ENCODE results near the gene AFG1L. TPM values are rescaled to one million over a fixed set of nuclear protein-coding genes. Genes with fewer than 3 reads are reported as not detected.

Gene AFG1L
- total RNA-seq, 2 experiments from 2014 or later, result 5.6 to 6.3 TPM

DNA sequence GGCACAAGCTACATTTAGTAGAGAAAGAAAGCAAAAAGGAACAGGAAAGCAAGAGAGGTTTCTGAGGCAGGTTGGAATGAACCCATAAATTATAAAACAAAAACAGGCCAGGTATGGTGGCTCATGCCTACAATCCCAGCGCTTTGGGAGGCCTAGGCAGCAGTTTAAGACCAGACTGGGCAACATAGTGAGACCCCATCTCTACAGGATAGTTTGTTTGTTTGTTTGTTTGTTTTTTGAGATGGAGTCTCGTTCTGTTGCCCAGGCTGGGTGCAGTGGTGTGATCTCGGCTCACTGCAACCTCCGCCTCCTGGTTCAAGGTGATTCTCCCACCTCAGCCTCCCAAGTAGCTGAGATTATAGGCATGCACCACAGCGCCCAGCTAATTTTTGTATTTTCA lies 49.0 kb downstream of the AFG1L start:
- ChIA-PET CTCF (no interaction called here), POLR2A (interaction anchor here (1.2 kb wide), 1 partner anchor 38 kb away, joined by 3 read pairs; no protein-coding TSS in a partner anchor)
- H3K4me1 Mint-ChIP-seq (ENCODE audit: low read depth), result peaks cover 12% of the 10 kb centered on the region
- H3K36me3 Mint-ChIP-seq (ENCODE audit: low read depth), result peaks cover 1% of the 10 kb centered on the region
- H3K27me3 Mint-ChIP-seq, result no peaks in the 10 kb centered on the region
- no peaks in the 10 kb centered on the region for H3K9me3 Mint-ChIP-seq
- H3K4me3 Mint-ChIP-seq, result no peak overlapping the region
- TF ChIP-seq, protein P1, sequence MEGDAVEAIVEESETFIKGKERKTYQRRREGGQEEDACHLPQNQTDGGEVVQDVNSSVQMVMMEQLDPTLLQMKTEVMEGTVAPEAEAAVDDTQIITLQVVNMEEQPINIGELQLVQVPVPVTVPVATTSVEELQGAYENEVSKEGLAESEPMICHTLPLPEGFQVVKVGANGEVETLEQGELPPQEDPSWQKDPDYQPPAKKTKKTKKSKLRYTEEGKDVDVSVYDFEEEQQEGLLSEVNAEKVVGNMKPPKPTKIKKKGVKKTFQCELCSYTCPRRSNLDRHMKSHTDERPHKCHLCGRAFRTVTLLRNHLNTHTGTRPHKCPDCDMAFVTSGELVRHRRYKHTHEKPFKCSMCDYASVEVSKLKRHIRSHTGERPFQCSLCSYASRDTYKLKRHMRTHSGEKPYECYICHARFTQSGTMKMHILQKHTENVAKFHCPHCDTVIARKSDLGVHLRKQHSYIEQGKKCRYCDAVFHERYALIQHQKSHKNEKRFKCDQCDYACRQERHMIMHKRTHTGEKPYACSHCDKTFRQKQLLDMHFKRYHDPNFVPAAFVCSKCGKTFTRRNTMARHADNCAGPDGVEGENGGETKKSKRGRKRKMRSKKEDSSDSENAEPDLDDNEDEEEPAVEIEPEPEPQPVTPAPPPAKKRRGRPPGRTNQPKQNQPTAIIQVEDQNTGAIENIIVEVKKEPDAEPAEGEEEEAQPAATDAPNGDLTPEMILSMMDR (IDR thresholded peaks at IDR 0.05), result no peak
- ATAC-seq (no peak), DNase-seq (no peak)
- no peak overlapping the region for H3K27ac Mint-ChIP-seq
- intact Hi-C loops (cut with micrococcal nuclease), result no loop called here

DNA sequence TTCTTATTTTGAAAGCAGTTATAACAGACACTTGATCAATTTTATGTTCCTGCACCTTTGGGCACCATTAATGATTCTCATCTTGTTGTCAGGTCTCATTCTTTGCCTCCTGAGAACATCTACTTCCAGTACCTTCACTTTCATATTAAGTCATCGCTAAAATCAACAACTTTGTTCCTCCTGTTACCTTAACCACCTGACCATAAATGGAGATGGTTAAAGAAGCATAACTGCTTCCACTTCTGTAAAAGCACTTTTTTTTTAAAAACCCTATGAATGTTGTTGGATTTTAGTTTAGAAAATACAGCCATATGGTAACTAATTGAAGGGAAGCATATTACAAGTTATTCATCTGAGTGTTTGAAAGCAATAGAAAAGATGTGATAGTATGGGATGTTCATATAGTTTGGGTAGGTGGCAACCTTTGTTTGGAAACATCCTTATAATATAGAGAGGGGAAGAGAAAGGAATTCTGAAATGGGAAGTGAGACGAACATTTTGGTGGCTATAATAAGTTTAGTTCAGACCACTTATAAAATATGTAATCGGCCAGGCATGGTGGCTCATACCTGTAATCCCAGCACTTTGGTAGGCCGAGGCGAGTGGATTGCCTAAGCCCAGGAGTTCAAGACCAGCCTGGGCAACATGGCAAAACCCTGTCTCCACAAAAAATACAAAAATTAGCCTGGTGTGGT lies 53.9 kb downstream of the AFG1L start:
- no peak for DNase-seq
- Mint-ChIP-seq H3K27me3 (no peaks in the 10 kb centered on the region), H3K9me3 (no peaks in the 10 kb centered on the region), H3K36me3 (ENCODE audit: low read depth) (peaks cover 1% of the 10 kb centered on the region), H3K4me3 (no peak overlapping the region), H3K27ac (peak overlapping the region; percentile 63), H3K4me1 (ENCODE audit: low read depth) (peaks cover 13% of the 10 kb centered on the region)
- intact Hi-C loops (cut with micrococcal nuclease), result no loop called here
- POLR2A ChIA-PET, result no interaction called here
- TF ChIP-seq, protein P1 (IDR thresholded peaks at IDR 0.05), result no peak
- CTCF ChIA-PET, result interaction anchor here (1.6 kb wide), 1 partner anchor 143 kb away, joined by 3 read pairs; no protein-coding TSS in a partner anchor
- peak; percentile 95 for ATAC-seq

- H3K27ac Mint-ChIP-seq, result no peak overlapping the region
- no peaks in the 10 kb centered on the region for H3K27me3 Mint-ChIP-seq
- intact Hi-C loops (cut with micrococcal nuclease), result no loop called here
- no peak for ATAC-seq
- peaks cover 13% of the 10 kb centered on the region for H3K4me1 Mint-ChIP-seq (ENCODE audit: low read depth)
- no peak for DNase-seq
- no peaks in the 10 kb centered on the region for H3K9me3 Mint-ChIP-seq
- POLR2A ChIA-PET, result no interaction called here
- H3K36me3 Mint-ChIP-seq (ENCODE audit: low read depth), result peaks cover 1% of the 10 kb centered on the region
- CTCF ChIA-PET, result no interaction called here
- H3K4me3 Mint-ChIP-seq, result no peak overlapping the region
- TF ChIP-seq, protein P1 (IDR thresholded peaks at IDR 0.05), result no peak
Measured at GRCh38 chr6:108350528-108350927, 55.7 kb downstream of the AFG1L start.

DNA sequence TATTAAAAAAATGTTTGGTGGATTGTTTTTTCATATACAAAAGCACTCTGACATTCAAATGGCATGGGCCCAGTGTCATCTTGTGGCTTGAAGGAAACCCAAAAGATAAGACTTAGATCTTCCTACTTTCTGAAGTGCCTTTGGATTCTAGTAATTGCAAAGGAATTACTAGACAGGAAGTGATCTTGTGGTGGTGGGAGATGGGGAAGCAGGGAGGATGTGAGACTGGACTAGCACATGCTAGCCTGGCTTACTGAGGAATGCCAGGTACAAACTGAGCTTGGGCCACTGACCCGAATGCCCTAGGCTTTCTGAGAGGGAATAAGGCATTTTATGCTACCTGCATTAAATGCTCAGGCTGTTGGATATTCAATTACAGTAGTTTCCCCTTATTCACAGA lies 59.0 kb downstream of the AFG1L start:
- no peak for ATAC-seq
- CTCF ChIA-PET, result no interaction called here
- TF ChIP-seq, protein P1 (IDR thresholded peaks at IDR 0.05), result no peak
- Mint-ChIP-seq H3K4me3 (no peak overlapping the region), H3K27ac (no peak overlapping the region), H3K27me3 (no peaks in the 10 kb centered on the region), H3K4me1 (ENCODE audit: low read depth) (peaks cover under 1% of the 10 kb centered on the region), H3K36me3 (ENCODE audit: low read depth) (peaks cover 8% of the 10 kb centered on the region), H3K9me3 (no peaks in the 10 kb centered on the region)
- no peak for DNase-seq
- POLR2A ChIA-PET, result no interaction called here
- intact Hi-C loops (cut with micrococcal nuclease), result no loop called here

DNA sequence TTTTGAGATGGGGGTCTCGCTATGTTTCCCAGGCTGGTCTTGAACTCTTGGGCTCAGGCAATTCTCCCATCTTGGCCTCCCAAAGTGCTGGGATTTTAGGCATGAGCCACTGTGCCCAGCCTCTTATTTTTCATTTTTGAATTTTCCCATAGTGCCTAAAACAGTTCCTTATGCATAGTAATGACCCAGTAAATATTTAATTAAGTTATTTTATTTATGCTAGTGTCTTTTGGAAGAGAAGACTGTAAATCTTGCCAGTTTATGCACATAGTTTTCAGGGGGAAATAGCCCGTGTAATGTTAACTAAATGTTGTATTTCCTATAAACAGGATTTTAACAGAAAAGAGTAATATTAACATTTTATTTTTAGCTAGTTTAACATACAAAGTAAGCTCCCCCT lies 60.3 kb downstream of the AFG1L start:
- ChIA-PET POLR2A (no interaction called here), CTCF (interaction anchor here (0.6 to 1.2 kb wide), 2 partner anchors 8 to 10 kb away, joined by 3 read pairs; no protein-coding TSS in a partner anchor)
- Mint-ChIP-seq H3K4me3 (no peak overlapping the region), H3K9me3 (no peaks in the 10 kb centered on the region), H3K27ac (no peak overlapping the region), H3K27me3 (no peaks in the 10 kb centered on the region), H3K4me1 (ENCODE audit: low read depth) (no peaks in the 10 kb centered on the region), H3K36me3 (ENCODE audit: low read depth) (peaks cover 11% of the 10 kb centered on the region)
- ATAC-seq, result no peak
- DNase-seq, result no peak
- TF ChIP-seq, protein P1 (IDR thresholded peaks at IDR 0.05), result no peak
- intact Hi-C loops (cut with micrococcal nuclease), result no loop called here
